ENCODE measurements around the gene MSRB2. TPM values are rescaled to one million over a fixed set of nuclear protein-coding genes. Genes with fewer than 3 reads are reported as not detected.

Gene MSRB2
- total RNA-seq, 1 experiment from 2014 or later = 9.6 TPM

- H3K27me3 Mint-ChIP-seq (ENCODE audit: low read depth) = peaks cover 5% of the 10 kb centered on the region; the same call in 1 of the 2 replicates
- no peaks in the 10 kb centered on the region for H3K36me3 Mint-ChIP-seq
- ATAC-seq (no peak), DNase-seq (ENCODE audit: low spot score) (no peak)
- no peaks in the 10 kb centered on the region for H3K9me3 Mint-ChIP-seq
- H3K4me3 Mint-ChIP-seq = no peak overlapping the region
- POLR2A ChIA-PET = no interaction called here
- TF ChIP-seq IRF1 (CRISPR knock-in tag; IDR thresholded peaks at IDR 0.05) (no peak), MYBL2 (CRISPR knock-in tag; IDR thresholded peaks at IDR 0.05) (no peak), ERG (CRISPR knock-in tag; IDR thresholded peaks at IDR 0.05) (no peak)
- CTCF ChIA-PET = no interaction called here
- peaks cover 55% of the 10 kb centered on the region for H3K4me1 Mint-ChIP-seq
- H3K27ac Mint-ChIP-seq = no peak overlapping the region
Measured at GRCh38 chr10:23051855-23052331, 43.5 kb upstream of the MSRB2 start.

- Mint-ChIP-seq H3K4me3 (no peak overlapping the region), H3K9me3 (no peaks in the 10 kb centered on the region), H3K4me1 (peaks cover 60% of the 10 kb centered on the region), H3K27ac (no peak overlapping the region), H3K27me3 (ENCODE audit: low read depth) (peaks cover 5% of the 10 kb centered on the region; the same call in 1 of the 2 replicates), H3K36me3 (no peaks in the 10 kb centered on the region)
- no peak for TF ChIP-seq FOXP1 (CRISPR knock-in tag; IDR thresholded peaks at IDR 0.05; ENCODE audit: borderline replicate concordance)
- TF ChIP-seq NFE2L1 (CRISPR knock-in tag; IDR thresholded peaks at IDR 0.05) = peak; percentile 76; the same call in 1 of the 2 replicates
- ChIA-PET CTCF (interaction anchor here (1.0 to 1.2 kb wide), 2 partner anchors 17 to 63 kb away, joined by 3 read pairs; no protein-coding TSS in a partner anchor), POLR2A (interaction anchor here (0.6 kb wide), 1 partner anchor 1111 kb away, joined by 10 read pairs; no protein-coding TSS in a partner anchor)
- ATAC-seq = peak; percentile 53
- peak; percentile 20 for DNase-seq (ENCODE audit: low spot score)
Measured at GRCh38 chr10:23053036-23053435, 42.3 kb upstream of the MSRB2 start.

- peak; percentile 43 for ATAC-seq
- TF ChIP-seq JAZF1 (CRISPR knock-in tag; IDR thresholded peaks at IDR 0.05) (no peak), ZSCAN18 (CRISPR knock-in tag; IDR thresholded peaks at IDR 0.05) (no peak), TEAD1 (CRISPR knock-in tag; IDR thresholded peaks at IDR 0.05) (no peak), ZBTB43 (CRISPR knock-in tag; IDR thresholded peaks at IDR 0.05) (no peak), STAT6 (CRISPR knock-in tag; conservative IDR thresholded peaks at IDR 0.05; ENCODE audit: low read depth) (no peak), ARID4B (CRISPR knock-in tag; IDR thresholded peaks at IDR 0.05; ENCODE audit: borderline replicate concordance) (no peak), NR3C1 (CRISPR knock-in tag; conservative IDR thresholded peaks at IDR 0.05; ENCODE audit: low read depth) (no peak), ZNF512 (CRISPR knock-in tag; IDR thresholded peaks at IDR 0.05; ENCODE audit: borderline replicate concordance) (no peak), ZNF317 (CRISPR knock-in tag; IDR thresholded peaks at IDR 0.05; ENCODE audit: borderline replicate concordance, low read depth) (no peak), MYBL2 (CRISPR knock-in tag; IDR thresholded peaks at IDR 0.05) (no peak), FOXP1 (CRISPR knock-in tag; IDR thresholded peaks at IDR 0.05; ENCODE audit: borderline replicate concordance) (no peak)
Measured at GRCh38 chr10:23055424-23056185, 39.8 kb upstream of the MSRB2 start.

More at GRCh38 chr10:23055424-23056185, 39.8 kb upstream of the MSRB2 start:
- ChIA-PET CTCF (interaction anchor here (0.6 to 1.6 kb wide), 4 partner anchors 8 to 775 kb away, joined by 3 to 5 read pairs (median 4); no protein-coding TSS in a partner anchor), POLR2A (interaction anchor here (0.6 to 1.6 kb wide), 2 partner anchors 10 to 895 kb away, joined by 3 to 4 read pairs; no protein-coding TSS in a partner anchor)
- Mint-ChIP-seq H3K9me3 (peaks cover 21% of the 10 kb centered on the region), H3K27me3 (ENCODE audit: low read depth) (peaks cover 5% of the 10 kb centered on the region; the same call in 1 of the 2 replicates), H3K4me3 (peak overlapping the region; percentile 9), H3K4me1 (peaks cover 69% of the 10 kb centered on the region), H3K36me3 (peaks cover 19% of the 10 kb centered on the region), H3K27ac (peak overlapping the region; percentile 89)
- DNase-seq (ENCODE audit: low spot score) = no peak

Data from WTC11 (cell line).